Bronchial epithelial cell (primary cell): ENCODE measurements around the gene PLCL1. TPM values are rescaled to one million over a fixed set of nuclear protein-coding genes. Genes with fewer than 3 reads are reported as not detected.

Source experiments
- DNase-seq: peaks from one replicate; pipeline ENCODE4 v3.0.0-alpha.2; 2010; ENCODE audit warnings: low read depth
- FAIRE-seq: peaks from 2 replicates; lab custom pipeline; 2011; peaks lifted over from hg19 to GRCh38; lab: Jason Lieb, UNC
- H3K27me3 ChIP-seq: 2 replicates; pipeline ENCODE4 v1.5.1; 2011; ENCODE audit warnings: low read length; ENCODE audit not compliant: control insufficient read depth, insufficient read depth
- H3K36me3 ChIP-seq: 2 replicates; pipeline ENCODE4 v1.5.1; 2011; ENCODE audit warnings: low read length; ENCODE audit not compliant: control insufficient read depth, insufficient read depth
- H3K4me3 ChIP-seq: 2 replicates; pipeline ENCODE4 v1.5.1; 2011; ENCODE audit warnings: mild to moderate bottlenecking, low read depth, low read length, control low read depth
- total RNA-seq: library from RNA; depleted of rRNA; stranded (reverse); fragments of >200 nt; gene quantifications from 2 replicates; pipeline ENCODE4 v1.2.1, GENCODE V29; 2014
- TF ChIP-seq, protein P1 (sequence below): IDR thresholded peaks from 2 replicates; pipeline ENCODE4 v1.5.1; 2011; ENCODE audit warnings: mild to moderate bottlenecking, moderate library complexity, low read length, control low read depth, inconsistent platforms; ENCODE audit not compliant: insufficient read depth, severe bottlenecking

Gene PLCL1
- total RNA-seq, 1 donor from 2014 or later: not detected

DNA sequence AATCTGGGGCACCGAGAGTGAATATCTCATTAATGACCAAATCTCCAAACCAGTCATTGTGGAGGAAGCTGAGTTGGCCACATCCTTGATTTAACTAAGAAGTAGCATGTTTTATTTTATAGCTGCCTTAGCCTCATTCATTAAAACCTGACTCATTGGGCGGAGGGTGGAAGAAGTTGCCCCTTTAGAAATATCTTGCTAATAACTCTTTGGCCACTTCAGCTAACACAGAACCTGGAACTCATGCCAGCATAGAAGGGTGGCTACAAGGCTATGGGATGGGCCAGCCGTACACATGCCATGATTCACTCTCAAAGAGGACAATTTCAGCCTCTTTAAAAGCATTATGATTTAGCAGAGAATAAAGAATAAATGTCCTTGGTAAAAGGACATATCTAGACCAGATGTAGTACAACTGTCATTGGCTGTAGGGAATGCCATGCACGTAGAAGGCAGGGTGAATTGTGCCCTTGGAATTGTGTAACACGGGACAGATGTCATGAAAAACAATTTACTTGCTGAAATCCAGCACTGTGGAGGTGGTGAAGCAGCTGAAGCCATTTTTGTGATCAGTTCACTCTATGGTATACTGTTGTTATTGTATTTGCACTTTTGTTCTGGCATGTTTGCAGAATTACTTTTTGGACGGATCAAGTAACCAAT, 330.0 kb downstream of the PLCL1 start:
- Histone ChIP-seq H3K27me3 (no peaks in the 10 kb centered on the region), H3K36me3 (no peaks in the 10 kb centered on the region), H3K4me3 (no peak overlapping the region)
- FAIRE-seq: no peak
- TF ChIP-seq, protein P1, sequence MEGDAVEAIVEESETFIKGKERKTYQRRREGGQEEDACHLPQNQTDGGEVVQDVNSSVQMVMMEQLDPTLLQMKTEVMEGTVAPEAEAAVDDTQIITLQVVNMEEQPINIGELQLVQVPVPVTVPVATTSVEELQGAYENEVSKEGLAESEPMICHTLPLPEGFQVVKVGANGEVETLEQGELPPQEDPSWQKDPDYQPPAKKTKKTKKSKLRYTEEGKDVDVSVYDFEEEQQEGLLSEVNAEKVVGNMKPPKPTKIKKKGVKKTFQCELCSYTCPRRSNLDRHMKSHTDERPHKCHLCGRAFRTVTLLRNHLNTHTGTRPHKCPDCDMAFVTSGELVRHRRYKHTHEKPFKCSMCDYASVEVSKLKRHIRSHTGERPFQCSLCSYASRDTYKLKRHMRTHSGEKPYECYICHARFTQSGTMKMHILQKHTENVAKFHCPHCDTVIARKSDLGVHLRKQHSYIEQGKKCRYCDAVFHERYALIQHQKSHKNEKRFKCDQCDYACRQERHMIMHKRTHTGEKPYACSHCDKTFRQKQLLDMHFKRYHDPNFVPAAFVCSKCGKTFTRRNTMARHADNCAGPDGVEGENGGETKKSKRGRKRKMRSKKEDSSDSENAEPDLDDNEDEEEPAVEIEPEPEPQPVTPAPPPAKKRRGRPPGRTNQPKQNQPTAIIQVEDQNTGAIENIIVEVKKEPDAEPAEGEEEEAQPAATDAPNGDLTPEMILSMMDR: no peak
- no peak for DNase-seq

DNA sequence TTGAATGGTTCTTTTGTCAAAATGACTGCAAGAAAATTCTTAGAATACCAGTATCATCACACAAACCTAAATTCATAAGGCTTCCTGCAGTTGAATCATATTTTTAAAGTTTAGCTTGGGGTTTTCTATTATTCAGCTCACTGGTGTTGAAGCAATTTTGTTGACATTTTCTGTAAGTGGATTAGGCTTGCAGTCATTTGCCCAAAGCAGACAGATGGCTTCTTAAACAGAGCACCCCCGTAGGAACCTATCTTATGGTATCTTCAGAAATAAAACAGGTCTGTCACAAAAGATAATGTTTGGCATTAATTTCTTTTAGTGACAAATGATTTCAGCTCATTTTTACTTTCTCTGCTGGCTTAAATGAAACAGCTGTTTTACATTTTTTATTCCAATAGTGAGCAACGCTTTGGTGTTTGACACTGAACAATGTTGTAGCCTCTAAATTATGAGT, 331.1 kb downstream of the PLCL1 start:
- FAIRE-seq (no peak), DNase-seq (no peak)
- TF ChIP-seq, protein P1: no peak

DNA sequence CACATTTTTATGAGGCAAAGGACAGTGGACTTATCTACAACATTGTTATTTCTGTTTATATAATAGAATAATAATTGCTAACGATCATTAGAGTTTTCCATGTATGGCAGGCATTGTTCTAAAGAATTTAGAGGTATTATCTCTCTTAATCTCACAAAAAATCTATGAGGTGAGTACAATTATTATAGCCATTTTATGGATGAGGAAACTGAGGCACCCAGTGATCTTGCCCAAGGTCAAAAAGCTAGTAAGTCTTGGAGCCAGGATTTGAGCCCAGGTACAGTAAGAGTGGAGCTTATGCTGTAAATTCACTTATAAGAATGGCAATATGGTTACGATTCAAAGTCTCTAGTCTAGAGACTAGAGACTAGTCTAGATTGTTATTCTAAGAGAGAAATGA, 331.7 kb downstream of the PLCL1 start:
- DNase-seq (no peak), FAIRE-seq (no peak)
- TF ChIP-seq, protein P1: no peak
- Histone ChIP-seq H3K27me3 (no peaks in the 10 kb centered on the region), H3K36me3 (no peaks in the 10 kb centered on the region), H3K4me3 (no peak overlapping the region)

More for the DNA sequence above, 331.1 kb downstream of the PLCL1 start:
- H3K27me3 ChIP-seq: no peaks in the 10 kb centered on the region
- H3K36me3 ChIP-seq: no peaks in the 10 kb centered on the region
- H3K4me3 ChIP-seq: no peak overlapping the region

DNA sequence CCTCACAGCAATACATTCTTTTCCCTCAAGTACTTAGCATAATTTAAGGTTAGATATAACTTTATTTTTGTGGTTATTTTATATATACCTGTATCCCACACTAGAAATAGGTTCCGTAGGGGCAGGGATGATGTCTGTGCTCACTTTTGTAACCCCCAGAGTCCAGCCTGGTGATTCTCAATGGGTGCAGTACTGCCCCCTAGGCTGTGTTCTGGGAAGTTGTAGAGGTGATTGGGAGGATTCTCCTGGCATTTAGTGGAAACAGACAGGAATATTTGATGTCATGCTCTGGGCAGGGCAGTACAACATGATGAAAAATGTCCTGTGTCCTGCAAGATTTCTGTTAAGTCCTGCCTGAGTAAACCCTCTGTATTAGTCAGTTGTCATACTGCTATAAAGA, 333.3 kb downstream of the PLCL1 start:
- no peak overlapping the region for H3K4me3 ChIP-seq
- TF ChIP-seq, protein P1: no peak
- FAIRE-seq: no peak
- no peak for DNase-seq
- no peaks in the 10 kb centered on the region for H3K36me3 ChIP-seq
- no peaks in the 10 kb centered on the region for H3K27me3 ChIP-seq

DNA sequence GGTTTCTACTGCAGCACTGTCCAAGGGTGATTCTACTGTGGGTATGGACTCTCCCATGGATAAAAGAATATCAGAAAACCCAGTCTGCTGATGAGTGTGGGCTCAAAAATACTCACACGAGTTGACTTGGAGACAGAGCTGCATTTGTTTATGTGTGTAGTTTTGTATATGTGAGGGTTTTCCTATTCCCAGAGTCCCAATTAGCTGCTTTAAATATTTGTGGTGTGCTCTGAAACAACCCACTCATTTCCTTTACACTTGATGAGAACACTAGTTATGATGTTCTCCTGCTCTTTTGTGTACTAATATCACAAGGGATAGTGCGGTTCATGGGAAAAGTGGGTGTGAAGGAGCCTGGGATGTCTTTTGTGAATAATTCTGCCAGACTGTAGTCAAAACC, 337.3 kb downstream of the PLCL1 start:
- no peak for DNase-seq
- no peak for FAIRE-seq
- H3K36me3 ChIP-seq: no peaks in the 10 kb centered on the region
- no peaks in the 10 kb centered on the region for H3K27me3 ChIP-seq
- TF ChIP-seq, protein P1: no peak
- no peak overlapping the region for H3K4me3 ChIP-seq

DNA sequence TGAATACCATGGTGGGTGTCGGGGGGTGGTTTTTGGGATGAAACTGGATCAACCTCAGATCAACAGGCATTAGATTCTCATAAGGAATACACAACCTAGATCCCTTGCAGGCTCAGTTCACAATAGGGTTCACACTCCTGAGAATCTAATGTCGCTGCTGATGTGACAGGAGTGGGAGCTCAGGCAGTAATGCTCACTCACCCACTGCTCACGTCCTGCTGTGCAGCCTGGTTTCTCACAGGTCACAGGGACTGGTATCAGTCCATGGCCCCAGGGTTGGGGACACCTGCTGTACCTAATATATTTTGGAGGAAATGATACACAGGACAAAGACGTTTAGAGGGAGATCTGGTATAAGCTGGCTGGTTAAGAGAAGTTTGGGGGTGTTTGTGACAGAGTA, 338.8 kb downstream of the PLCL1 start:
- no peak overlapping the region for H3K4me3 ChIP-seq
- DNase-seq (no peak), FAIRE-seq (no peak)
- TF ChIP-seq, protein P1: no peak
- H3K27me3 ChIP-seq: no peaks in the 10 kb centered on the region
- no peaks in the 10 kb centered on the region for H3K36me3 ChIP-seq
